GM12874 (cell line): Measurements from ENCODE around the gene HES2.

ENCODE experiments used
- CTCF ChIP-seq: IDR thresholded peaks from 2 replicates; pipeline ENCODE4 v1.5.1; 2011; ENCODE audit warnings: low read depth, mild to moderate bottlenecking, control low read depth, low read length, moderate library complexity; ENCODE audit not compliant: insufficient read depth

The HES2 gene

GRCh38 chr1:6443339-6444115 is 23.8 kb upstream of the HES2 start:
- TF ChIP-seq CTCF, result no peak

- no peak for TF ChIP-seq CTCF
Observed at GRCh38 chr1:6441586-6441985, 21.9 kb upstream of the HES2 start.

- peak; percentile 44; the same call in 1 of the 2 replicates for TF ChIP-seq CTCF
Observed at GRCh38 chr1:6440198-6441126, 20.7 kb upstream of the HES2 start.

GRCh38 chr1:6438047-6438525 is 18.4 kb upstream of the HES2 start:
- TF ChIP-seq CTCF, result peak; percentile 90

- TF ChIP-seq CTCF, result 0 out of 2 replicates have a peak, but pooled peaks have one; percentile 12
Observed at GRCh38 chr1:6437012-6437700, 17.4 kb upstream of the HES2 start.

GRCh38 chr1:6435547-6435946 is 15.8 kb upstream of the HES2 start:
- no peak for TF ChIP-seq CTCF

GRCh38 chr1:6435129-6435528 is 15.4 kb upstream of the HES2 start:
- no peak for TF ChIP-seq CTCF
